Measurements from ENCODE around the gene NINJ1. TPM values are rescaled to one million over a fixed set of nuclear protein-coding genes. Genes with fewer than 3 reads are reported as not detected.

Gene NINJ1
- total and polyA plus RNA-seq, 2 of the 13 experiments (the other 11 are each of a cell fraction or from before 2014, with no cell fraction given) = 81.2 to 92.1 TPM

- TF ChIP-seq NFAT5 (CRISPR knock-in tag; IDR thresholded peaks at IDR 0.05) (no peak), ZNF703 (CRISPR knock-in tag; IDR thresholded peaks at IDR 0.05; ENCODE audit: borderline replicate concordance) (no peak; the same call in 1 of the 2 replicates), PATZ1 (CRISPR knock-in tag; IDR thresholded peaks at IDR 0.05) (peak; percentile 24; the same call in 1 of the 2 replicates), ZBTB38 (CRISPR knock-in tag; IDR thresholded peaks at IDR 0.05) (no peak), ZNF841 (CRISPR knock-in tag; IDR thresholded peaks at IDR 0.05; ENCODE audit: borderline replicate concordance) (no peak), SP4 (CRISPR knock-in tag; IDR thresholded peaks at IDR 0.05) (peak; percentile 35; the same call in 1 of the 2 replicates), RBM39 (IDR thresholded peaks at IDR 0.05; ENCODE audit: low read depth, low read length, poor library complexity, severe bottlenecking) (no peak), ZNF670 (CRISPR knock-in tag; IDR thresholded peaks at IDR 0.05; ENCODE audit: borderline replicate concordance) (no peak), GMEB2 (CRISPR knock-in tag; IDR thresholded peaks at IDR 0.05; ENCODE audit: low read depth) (no peak), CREB1 (IDR thresholded peaks at IDR 0.05) (no peak), CREB1 (CRISPR knock-in tag; IDR thresholded peaks at IDR 0.05) (no peak), ZSCAN30 (CRISPR knock-in tag; IDR thresholded peaks at IDR 0.05) (no peak), ZNF614 (CRISPR knock-in tag; IDR thresholded peaks at IDR 0.05; ENCODE audit: borderline replicate concordance) (no peak), PREB (CRISPR knock-in tag; IDR thresholded peaks at IDR 0.05) (no peak)
Observed at GRCh38 chr9:93111371-93112115, 22.5 kb downstream of the NINJ1 start (continued).
